K562 (cell line): Measurements from ENCODE around the gene ZNF138. TPM values are rescaled to one million over a fixed set of nuclear protein-coding genes. Genes with fewer than 3 reads are reported as not detected.

Experiments used
- CEBPG ChIP-seq, 3 experiments: fragments of 200-800 bp in 1 of 3; sonication (Bioruptor generic) in 1 of 3; sonication (generic) in 1 of 3; formaldehyde crosslinking in 1 of 3; IDR thresholded peaks in 2 of 3; conservative IDR thresholded peaks in 1 of 3; 2 replicates each; pipeline versions ENCODE4 v1.6.1 to v1.8.0; 2016 to 2022; ENCODE audit warnings: missing compliant biosample characterization in 2 of 3, missing genetic modification characterization in 2 of 3, mild to moderate bottlenecking in 1 of 3, missing genetic modification reagents in 1 of 3
- DNMT1 ChIP-seq: fragments of 450-650 bp; IDR thresholded peaks from 2 replicates; pipeline ENCODE4 v1.6.1; 2016; ENCODE audit warnings: antibody characterized with exemption, mild to moderate bottlenecking
- ELF4 ChIP-seq: fragments of 450-650 bp; formaldehyde crosslinking; IDR thresholded peaks from 2 replicates; pipeline ENCODE4 v1.4.0; 2022; ENCODE audit warnings: missing genetic modification characterization
- EP300 ChIP-seq: IDR thresholded peaks from 2 replicates; pipeline ENCODE4 v1.6.1; 2012; ENCODE audit warnings: low read length, improper control_type of control experiment
- JUN ChIP-seq, 2 experiments: sonication (generic) in 1 of 2; formaldehyde crosslinking in 1 of 2; IDR thresholded peaks; 2 replicates each; pipeline versions ENCODE4 v1.6.1 to v1.8.0; 2012 to 2022; ENCODE audit warnings: borderline replicate concordance in 2 of 2, mild to moderate bottlenecking in 2 of 2, improper control_type of control experiment in 1 of 2, low read depth in 1 of 2, low read length in 1 of 2, missing genetic modification reagents in 1 of 2
- JUND ChIP-seq, 2 experiments: IDR thresholded peaks; 2 replicates in 1 of 2; 3 replicates in 1 of 2; pipeline ENCODE4 v1.6.1; 2011; ENCODE audit warnings: borderline replicate concordance in 2 of 2, low read depth in 2 of 2, low read length in 2 of 2, improper control_type of control experiment in 1 of 2, missing biosample characterization in 1 of 2, missing genetic modification characterization in 1 of 2, missing genetic modification reagents in 1 of 2
- MAFK ChIP-seq: IDR thresholded peaks from 2 replicates; pipeline ENCODE4 v1.6.1; 2011; ENCODE audit warnings: low read length, improper control_type of control experiment
- MCM2 ChIP-seq: fragments of 450-650 bp; IDR thresholded peaks from 2 replicates; pipeline ENCODE4 v1.6.1; 2017; ENCODE audit warnings: low read depth, mild to moderate bottlenecking
- MTA1 ChIP-seq: fragments of 450-650 bp; IDR thresholded peaks from 2 replicates; pipeline ENCODE4 v1.6.1; 2017; ENCODE audit warnings: borderline replicate concordance
- NCOA4 ChIP-seq: fragments of 450-650 bp; IDR thresholded peaks from 2 replicates; pipeline ENCODE4 v1.6.1; 2018; ENCODE audit warnings: mild to moderate bottlenecking; ENCODE audit not compliant: partially characterized antibody
- NELFE ChIP-seq: IDR thresholded peaks from 2 replicates; pipeline ENCODE4 v1.6.1; 2011; ENCODE audit warnings: mild to moderate bottlenecking; ENCODE audit not compliant: insufficient read depth, insufficient read length
- NR0B1 ChIP-seq: fragments of 450-650 bp; IDR thresholded peaks from one replicate; pipeline ENCODE4 v1.6.1; 2018; ENCODE audit warnings: mild to moderate bottlenecking, moderate library complexity; ENCODE audit not compliant: partially characterized antibody
- SFPQ ChIP-seq: fragments of 200-400 bp; formaldehyde crosslinking; IDR thresholded peaks from 2 replicates; pipeline ENCODE4 v1.6.1; 2017; ENCODE audit warnings: mild to moderate bottlenecking, low read depth, low read length, moderate library complexity
- SMARCA4 ChIP-seq: fragments of 450-650 bp; IDR thresholded peaks from 2 replicates; pipeline ENCODE4 v1.6.1; 2016
- SNAPC5 ChIP-seq: fragments of 250-450 bp; sonication (Bioruptor Pico); IDR thresholded peaks from 2 replicates; pipeline ENCODE4 v1.8.0; 2021; ENCODE audit warnings: moderate library complexity, mild to moderate bottlenecking, inconsistent platforms
- SRF ChIP-seq, 2 experiments: fragments of 250-450, 450-650 bp in 1 of 2; sonication (Bioruptor Pico) in 1 of 2; sonication (generic) in 1 of 2; formaldehyde crosslinking; IDR thresholded peaks; 2 replicates each; pipeline versions ENCODE4 v1.5.0 to v1.5.1; 2020 to 2022; ENCODE audit warnings: mild to moderate bottlenecking in 1 of 2, missing genetic modification reagents in 1 of 2
- SUPT5H ChIP-seq: fragments of 450-650 bp; IDR thresholded peaks from 2 replicates; pipeline ENCODE4 v1.6.1; 2016
- TFE3 ChIP-seq: fragments of 450-650 bp; formaldehyde crosslinking; IDR thresholded peaks from 2 replicates; pipeline ENCODE4 v1.4.0; 2020; ENCODE audit warnings: mild to moderate bottlenecking, mixed read lengths
- ZNF449 ChIP-seq: fragments of 250-450 bp; sonication (Bioruptor Pico); IDR thresholded peaks from 2 replicates; pipeline ENCODE4 v1.8.0; 2022; ENCODE audit warnings: moderate library complexity, mild to moderate bottlenecking, inconsistent platforms
- ZNF668 ChIP-seq: fragments of 250-450 bp; sonication (Bioruptor Pico); IDR thresholded peaks from 2 replicates; pipeline ENCODE4 v1.8.0; 2022; ENCODE audit warnings: mild to moderate bottlenecking, inconsistent platforms
- ZNF77 ChIP-seq: fragments of 250-450 bp; sonication (Bioruptor Pico); IDR thresholded peaks from 2 replicates; pipeline ENCODE4 v1.5.0; 2020
- ZSCAN32 ChIP-seq: fragments of 450-650 bp; formaldehyde crosslinking; IDR thresholded peaks from 2 replicates; pipeline ENCODE4 v1.4.0; 2020; ENCODE audit warnings: mild to moderate bottlenecking, moderate library complexity
- polyA plus RNA-seq, 8 experiments: library from polyadenylated mRNA; depleted of rRNA in 4 of 8; stranded (reverse) in 5 of 8; unstranded in 3 of 8; fragments of >200 nt; fragmentation: Nextera tagmentation in 2 of 8; fragmentation: Illumina TruSeq in 1 of 8; extraction: Ambion mirVana in 2 of 8; extraction: Trizol in 1 of 8; gene quantifications; 2 replicates each; pipeline versions ENCODE4 v1.2.1 to v1.2.3, GENCODE V29; 2011 to 2014; ENCODE audit warnings: inconsistent platforms in 1 of 8, missing spikeins in 1 of 8
- total RNA-seq, 7 experiments: library from RNA; depleted of rRNA in 6 of 7; stranded (reverse); fragments of >200 nt in 6 of 7; fragmentation: Illumina TruSeq in 2 of 7; extraction: Trizol in 2 of 7; gene quantifications; 2 replicates each; pipeline versions ENCODE4 v1.2.1 to v1.2.3, GENCODE V29; 2011 to 2021; ENCODE audit warnings: low replicate concordance in 1 of 7

Gene ZNF138
- total and polyA plus RNA-seq, 9 of the 15 experiments (the other 6 are each of a cell fraction or from before 2014, with no cell fraction given) = 14.6 to 34.9 (median 22.6) TPM

- TF ChIP-seq SFPQ (no peak), DNMT1 (no peak), MTA1 (no peak), ZNF668 (CRISPR knock-in tag) (no peak), ZNF449 (no peak), ZSCAN32 (CRISPR knock-in tag) (no peak), NCOA4 (no peak), ZNF77 (CRISPR knock-in tag) (no peak), JUND (IDR thresholded peaks at IDR 0.05; ENCODE audit: borderline replicate concordance, low read depth, low read length) (peak; percentile 65; the same call in 1 of the 2 replicates), JUND (tag; IDR thresholded peaks at IDR 0.05; ENCODE audit: borderline replicate concordance, low read depth, low read length) (peak; percentile 82), ELF4 (CRISPR knock-in tag) (no peak), SUPT5H (no peak), SMARCA4 (peak; percentile 61; the same call in 1 of the 2 replicates), NR0B1 (no peak), SRF (CRISPR knock-in tag; IDR thresholded peaks at IDR 0.05) (no peak), MCM2 (no peak), JUN (IDR thresholded peaks at IDR 0.05; ENCODE audit: borderline replicate concordance, low read depth, low read length) (peak; percentile 63; the same call in 1 of the 2 replicates), JUN (CRISPR knock-in tag; IDR thresholded peaks at IDR 0.05; ENCODE audit: borderline replicate concordance) (no peak), CEBPG (CRISPR knock-in tag; IDR thresholded peaks at IDR 0.05) (no peak), CEBPG (tag; conservative IDR thresholded peaks at IDR 0.05 in 1 of 2, IDR thresholded peaks at IDR 0.05 in 1 of 2) (peak in 1 of 2 experiments; percentile 48; a peak in 1 of 4 replicates), EP300 (peak; percentile 50), TFE3 (CRISPR knock-in tag) (no peak), NELFE (no peak), SNAPC5 (CRISPR knock-in tag) (no peak), MAFK (peak; percentile 60; the same call in 1 of the 2 replicates)
Observed at GRCh38 chr7:64744680-64745079, 49.5 kb upstream of the ZNF138 start (continued).
